Liver (tissue), 9 donors: Measurements from ENCODE around the gene LDHA. TPM values are rescaled to one million over a fixed set of nuclear protein-coding genes. Genes with fewer than 3 reads are reported as not detected.

Source experiments
- DNase-seq: peaks from one replicate; pipeline ENCODE4 v3.0.0-alpha.2; 2017; ENCODE audit warnings: low spot score
- H3K27ac ChIP-seq, 2 donors: one replicate each; pipeline ENCODE4 v1.7.0; 2013; ENCODE audit warnings: inconsistent platforms in 2 of 2, low read length in 2 of 2, control low read depth in 1 of 2, low read depth in 1 of 2, mild to moderate bottlenecking in 1 of 2
- H3K27me3 ChIP-seq, 4 donors: one replicate each; pipeline versions ENCODE4 v1.6.1 to v1.7.0; 2013; ENCODE audit warnings: low read length in 3 of 4, inconsistent platforms in 1 of 4, mild to moderate bottlenecking in 1 of 4, moderate library complexity in 1 of 4; ENCODE audit not compliant: control insufficient read depth in 4 of 4, insufficient read depth in 4 of 4
- H3K36me3 ChIP-seq, 4 donors: one replicate each; pipeline versions ENCODE4 v1.6.1 to v1.7.0; 2013; ENCODE audit warnings: low read length in 3 of 4, mild to moderate bottlenecking in 3 of 4, low read depth in 1 of 4, moderate library complexity in 1 of 4; ENCODE audit not compliant: control insufficient read depth in 4 of 4, insufficient read depth in 3 of 4
- H3K4me1 ChIP-seq, 4 donors: one replicate each; pipeline versions ENCODE4 v1.6.1 to v1.7.0; 2013; ENCODE audit warnings: low read length in 3 of 4, mild to moderate bottlenecking in 3 of 4, moderate library complexity in 1 of 4; ENCODE audit not compliant: control insufficient read depth in 4 of 4, insufficient read depth in 4 of 4
- H3K4me3 ChIP-seq, 3 donors: one replicate each; pipeline versions ENCODE4 v1.6.1 to v1.7.0; 2013; ENCODE audit warnings: low read length in 3 of 3, control low read depth in 1 of 3, low read depth in 1 of 3, mild to moderate bottlenecking in 1 of 3
- H3K9ac ChIP-seq, 2 donors: one replicate each; pipeline ENCODE4 v1.7.0; 2013; ENCODE audit warnings: low read length in 2 of 2, mild to moderate bottlenecking in 2 of 2, moderate library complexity in 2 of 2, control low read depth in 1 of 2, low read depth in 1 of 2
- H3K9me3 ChIP-seq, 4 donors: one replicate each; pipeline versions ENCODE4 v1.6.1 to v1.7.0; 2013; ENCODE audit warnings: low read length in 3 of 4; ENCODE audit not compliant: control insufficient read depth in 4 of 4
- EGR1 ChIP-seq, 2 donors: IDR thresholded peaks; 2 replicates each; pipeline ENCODE4 v1.6.1; 2016 to 2018; ENCODE audit warnings: antibody characterized with exemption in 2 of 2, low read depth in 2 of 2
- FOXA1 ChIP-seq: IDR thresholded peaks from 2 replicates; pipeline ENCODE4 v1.6.1; 2016; ENCODE audit warnings: antibody characterized with exemption
- FOXA2 ChIP-seq: IDR thresholded peaks from 2 replicates; pipeline ENCODE4 v1.6.1; 2016; ENCODE audit warnings: antibody characterized with exemption
- GABPA ChIP-seq, 2 donors: IDR thresholded peaks in 1 of 2; conservative IDR thresholded peaks in 1 of 2; 2 replicates each; pipeline ENCODE4 v1.6.1; 2016; ENCODE audit warnings: antibody characterized with exemption in 2 of 2, mild to moderate bottlenecking in 1 of 2, moderate library complexity in 1 of 2
- HNF4A ChIP-seq, 2 donors: conservative IDR thresholded peaks; 2 replicates each; pipeline ENCODE4 v1.6.1; 2016; ENCODE audit warnings: antibody characterized with exemption in 2 of 2, mild to moderate bottlenecking in 2 of 2
- HNF4G ChIP-seq: IDR thresholded peaks from 2 replicates; pipeline ENCODE4 v1.6.1; 2016; ENCODE audit warnings: antibody characterized with exemption
- JUND ChIP-seq, 2 donors: IDR thresholded peaks; 2 replicates each; pipeline ENCODE4 v1.6.1; 2016; ENCODE audit warnings: antibody characterized with exemption in 2 of 2
- NR2F2 ChIP-seq: IDR thresholded peaks from 2 replicates; pipeline ENCODE4 v1.6.1; 2016; ENCODE audit warnings: antibody characterized with exemption
- RAD21 ChIP-seq, 2 donors: IDR thresholded peaks; 2 replicates each; pipeline ENCODE4 v1.6.1; 2016; ENCODE audit warnings: antibody characterized with exemption in 2 of 2, mild to moderate bottlenecking in 2 of 2
- RXRA ChIP-seq, 2 donors: IDR thresholded peaks; 2 replicates each; pipeline ENCODE4 v1.6.1; 2017 to 2018; ENCODE audit warnings: antibody characterized with exemption in 2 of 2, mild to moderate bottlenecking in 1 of 2
- SP1 ChIP-seq: IDR thresholded peaks from 2 replicates; pipeline ENCODE4 v1.6.1; 2018; ENCODE audit warnings: antibody characterized with exemption, mild to moderate bottlenecking
- TAF1 ChIP-seq: conservative IDR thresholded peaks from 2 replicates; pipeline ENCODE4 v1.6.1; 2016; ENCODE audit warnings: antibody characterized with exemption, mild to moderate bottlenecking
- YY1 ChIP-seq: IDR thresholded peaks from 2 replicates; pipeline ENCODE4 v1.6.1; 2016; ENCODE audit warnings: antibody characterized with exemption, mild to moderate bottlenecking
- WGBS: extraction: QIAGEN DNeasy Blood & Tissue Kit; methylation state at CpG from one replicate; pipeline ENCODE4 v1.1.7; 2013; 5-methylcytosine and 5-hydroxymethylcytosine counted together
- polyA plus RNA-seq, 2 donors: library from polyadenylated mRNA; stranded (reverse) in 1 of 2; unstranded in 1 of 2; fragments of 200-250 nt in 1 of 2; fragments of >200 nt in 1 of 2; fragmentation: Nextera tagmentation in 1 of 2; extraction: Ambion mirVana in 1 of 2; gene quantifications; one replicate each; pipeline versions ENCODE4 v1.2.1 to v1.2.3, GENCODE V29; 2013 to 2015
- total RNA-seq, 2 donors: library from RNA; depleted of rRNA; stranded (reverse); fragments of >200 nt; gene quantifications; one replicate each; pipeline ENCODE4 v1.2.3, GENCODE V29; 2014
- TF ChIP-seq, protein P1 (sequence below): IDR thresholded peaks from 2 replicates; pipeline ENCODE4 v1.6.1; 2016; ENCODE audit warnings: antibody characterized with exemption
- TF ChIP-seq, protein P2 (sequence below): IDR thresholded peaks from 2 replicates; pipeline ENCODE4 v1.6.1; 2016; ENCODE audit warnings: antibody characterized with exemption
- TF ChIP-seq, protein P3 (sequence below): IDR thresholded peaks from 2 replicates; pipeline ENCODE4 v1.6.1; 2016; ENCODE audit warnings: antibody characterized with exemption
- TF ChIP-seq, protein P4 (sequence below): fragments of 150-350 bp; IDR thresholded peaks from 2 replicates; pipeline ENCODE4 v1.5.1; 2017; ENCODE audit warnings: improper control_type of control experiment, low read depth, low read length; ENCODE audit not compliant: missing input control
- donor health status: healthy.
- donor health status: healthy.
- donor health status: healthy.
- donor health status: healthy.
- donor health status: healthy.

Gene LDHA
- total and polyA plus RNA-seq, 4 donors, result 215 to 911 (median 645) TPM

DNA sequence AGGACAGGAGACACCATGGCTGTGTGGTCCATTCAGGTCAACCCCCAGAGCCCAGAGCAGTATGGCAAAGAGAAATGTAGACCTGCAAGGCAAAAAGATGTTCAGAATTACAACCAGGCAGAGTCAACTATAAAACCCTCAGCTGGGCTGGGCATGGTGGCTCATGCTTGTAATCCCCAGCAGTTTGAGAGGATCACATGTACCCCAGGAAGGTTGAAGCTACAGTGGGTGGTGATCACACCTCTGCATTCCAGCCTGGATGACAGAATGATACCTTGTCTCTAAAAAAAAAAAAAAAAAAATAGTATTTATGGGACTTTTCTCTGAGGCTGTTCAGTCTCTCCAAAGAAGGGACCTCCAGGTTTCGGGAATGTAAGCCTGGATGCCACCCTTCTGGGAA lies 18.4 kb upstream of the LDHA start:
- no peaks in the 10 kb centered on the region for H3K27me3 ChIP-seq
- H3K27ac ChIP-seq, result no peak overlapping the region
- no peak for TF ChIP-seq RAD21 (IDR thresholded peaks at IDR 0.05)
- no peak for TF ChIP-seq EGR1 (IDR thresholded peaks at IDR 0.05; ENCODE audit: low read depth in 2 of 2)
- TF ChIP-seq JUND (IDR thresholded peaks at IDR 0.05), result no peak
- WGBS, result 98% methylated on average over 1 of the region's 1 CpG
- no peak overlapping the region for H3K4me3 ChIP-seq
- H3K4me1 ChIP-seq, result no peaks in the 10 kb centered on the region
- H3K36me3 ChIP-seq, result peaks cover 0 to 2% (median 0%) of the 10 kb centered on the region in 4 donors
- no peaks in the 10 kb centered on the region for H3K9me3 ChIP-seq
- H3K9ac ChIP-seq, result no peak overlapping the region
- no peak for DNase-seq

DNA sequence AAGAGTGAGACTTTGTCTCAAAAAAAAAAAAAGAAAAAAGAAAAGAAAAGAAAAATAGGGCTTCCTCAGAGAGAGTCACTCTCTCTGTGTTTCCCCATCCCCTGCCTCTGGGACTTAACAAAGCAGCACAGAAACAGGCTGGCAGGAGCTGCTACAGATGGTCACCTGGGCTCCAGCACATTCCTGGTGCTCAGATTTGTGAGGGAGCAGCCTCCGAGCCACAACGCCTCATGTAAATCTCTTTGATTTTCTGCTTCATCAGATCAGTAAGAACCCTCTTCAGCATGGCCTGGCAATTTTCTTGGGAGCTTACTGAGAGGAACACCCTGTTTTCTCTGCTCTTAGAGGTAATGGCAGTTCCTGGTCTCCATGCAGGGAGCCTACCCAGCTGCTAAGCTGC lies 15.2 kb upstream of the LDHA start:
- Histone ChIP-seq H3K27me3 (no peaks in the 10 kb centered on the region), H3K4me1 (peaks cover 6 to 17% (median 17%) of the 10 kb centered on the region in 4 donors), H3K9ac (no peak overlapping the region), H3K27ac (no peak overlapping the region), H3K36me3 (no peaks in the 10 kb centered on the region), H3K9me3 (no peaks in the 10 kb centered on the region), H3K4me3 (no peak overlapping the region)
- DNase-seq, result no peak
- 81% methylated on average over 2 of the region's 2 CpGs for WGBS
- TF ChIP-seq NR2F2, result no peak

DNA sequence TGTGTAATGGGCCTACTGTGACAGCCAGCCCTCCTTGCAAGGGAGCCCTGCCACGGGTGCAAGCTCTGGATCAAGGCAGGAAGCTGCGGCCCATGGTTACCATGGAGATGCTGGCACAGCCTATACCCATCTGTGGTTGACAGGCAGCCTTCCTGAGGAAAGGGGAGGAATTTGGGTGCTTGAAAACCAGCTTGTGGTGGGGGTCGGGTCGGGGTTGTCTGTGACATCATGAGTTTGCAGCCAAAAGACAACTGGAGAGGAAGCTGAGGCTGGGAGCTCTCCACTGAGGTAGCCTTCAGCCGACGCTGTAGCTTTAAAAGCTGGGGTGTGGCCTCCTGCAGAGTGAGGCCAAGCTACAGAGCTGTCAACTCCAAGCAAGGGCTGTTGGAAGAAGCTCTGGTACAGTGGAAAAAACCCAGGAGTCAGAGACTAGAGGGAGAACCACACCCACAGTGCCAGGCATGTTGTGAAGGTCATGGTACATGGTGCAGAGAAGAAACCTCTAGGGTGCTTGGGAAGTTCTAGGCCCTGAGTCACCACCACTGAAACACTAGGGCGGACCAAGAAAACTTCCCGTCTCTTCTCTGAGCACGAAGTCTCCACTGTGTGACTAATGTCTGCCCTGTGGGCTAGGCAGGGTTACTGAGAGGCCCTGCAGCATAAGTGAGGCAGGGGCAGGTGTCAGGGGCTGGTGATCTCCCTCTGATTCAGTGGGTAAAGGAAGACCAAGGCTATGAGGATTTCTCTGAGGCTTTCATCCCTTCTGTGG lies 10.8 kb upstream of the LDHA start:
- no peak overlapping the region for H3K4me3 ChIP-seq
- 26% methylated on average over 9 of the region's 9 CpGs for WGBS
- TF ChIP-seq RAD21 (IDR thresholded peaks at IDR 0.05), result no peak
- TF ChIP-seq EGR1 (IDR thresholded peaks at IDR 0.05; ENCODE audit: low read depth in 2 of 2), result no peak
- no peak for TF ChIP-seq HNF4A (conservative IDR thresholded peaks at IDR 0.05)
- TF ChIP-seq JUND (IDR thresholded peaks at IDR 0.05), result no peak
- TF ChIP-seq TAF1, result no peak
- TF ChIP-seq HNF4G, result no peak
- no peak for TF ChIP-seq RXRA (IDR thresholded peaks at IDR 0.05)
- no peak for TF ChIP-seq FOXA2

DNA sequence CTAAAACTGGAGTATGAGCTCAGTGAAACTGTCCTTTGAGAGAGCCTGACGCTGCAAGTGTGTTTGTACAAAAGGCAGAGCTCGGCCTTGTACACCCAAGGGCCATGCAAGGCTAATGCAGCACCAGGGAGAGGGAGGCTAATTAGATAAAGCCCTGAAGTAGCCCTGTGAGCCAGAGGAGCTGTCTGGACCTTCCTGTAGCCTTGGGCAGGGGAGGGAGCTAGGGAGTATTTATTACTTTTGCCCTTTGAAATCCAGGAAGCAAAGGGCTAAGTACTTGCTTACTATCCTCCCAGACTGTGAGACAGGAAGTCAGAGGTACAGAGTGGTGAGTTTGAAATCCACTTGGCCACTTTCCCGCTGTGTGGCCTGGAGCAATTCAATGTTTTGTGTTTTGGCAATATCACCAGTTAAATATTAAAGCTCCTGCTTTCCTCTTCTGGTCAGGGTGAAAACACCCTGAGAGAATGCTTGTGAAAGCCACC lies 10.2 kb upstream of the LDHA start:
- peak overlapping the region in 1 of 2 donors; percentile 73 for H3K9ac ChIP-seq
- no peak overlapping the region for H3K4me3 ChIP-seq
- peaks cover 7 to 23% (median 20%) of the 10 kb centered on the region in 4 donors for H3K4me1 ChIP-seq
- no peaks in the 10 kb centered on the region for H3K9me3 ChIP-seq
- peak overlapping the region; percentile 83 to 90 for H3K27ac ChIP-seq
- no peaks in the 10 kb centered on the region for H3K27me3 ChIP-seq
- H3K36me3 ChIP-seq, result no peaks in the 10 kb centered on the region
- peak; percentile 50 for DNase-seq
- 3% methylated on average over 3 of the region's 3 CpGs for WGBS
- TF ChIP-seq EGR1 (IDR thresholded peaks at IDR 0.05; ENCODE audit: low read depth in 2 of 2) (peak in 1 of 2 donors; percentile 82), JUND (IDR thresholded peaks at IDR 0.05) (peak; percentile 83 to 88), FOXA1 (no peak), NR2F2 (peak; percentile 75), TAF1 (peak; percentile 93), SP1 (peak; percentile 93), FOXA2 (no peak), YY1 (peak; percentile 68), GABPA (IDR thresholded peaks at IDR 0.05 in 1 of 2, conservative IDR thresholded peaks at IDR 0.05 in 1 of 2) (peak; percentile 48 to 86), HNF4G (peak; percentile 92)
- TF ChIP-seq, protein P1, sequence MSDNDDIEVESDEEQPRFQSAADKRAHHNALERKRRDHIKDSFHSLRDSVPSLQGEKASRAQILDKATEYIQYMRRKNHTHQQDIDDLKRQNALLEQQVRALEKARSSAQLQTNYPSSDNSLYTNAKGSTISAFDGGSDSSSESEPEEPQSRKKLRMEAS, result peak; percentile 93
- TF ChIP-seq, protein P2, sequence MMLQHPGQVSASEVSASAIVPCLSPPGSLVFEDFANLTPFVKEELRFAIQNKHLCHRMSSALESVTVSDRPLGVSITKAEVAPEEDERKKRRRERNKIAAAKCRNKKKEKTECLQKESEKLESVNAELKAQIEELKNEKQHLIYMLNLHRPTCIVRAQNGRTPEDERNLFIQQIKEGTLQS, result peak; percentile 60
- TF ChIP-seq, protein P3, sequence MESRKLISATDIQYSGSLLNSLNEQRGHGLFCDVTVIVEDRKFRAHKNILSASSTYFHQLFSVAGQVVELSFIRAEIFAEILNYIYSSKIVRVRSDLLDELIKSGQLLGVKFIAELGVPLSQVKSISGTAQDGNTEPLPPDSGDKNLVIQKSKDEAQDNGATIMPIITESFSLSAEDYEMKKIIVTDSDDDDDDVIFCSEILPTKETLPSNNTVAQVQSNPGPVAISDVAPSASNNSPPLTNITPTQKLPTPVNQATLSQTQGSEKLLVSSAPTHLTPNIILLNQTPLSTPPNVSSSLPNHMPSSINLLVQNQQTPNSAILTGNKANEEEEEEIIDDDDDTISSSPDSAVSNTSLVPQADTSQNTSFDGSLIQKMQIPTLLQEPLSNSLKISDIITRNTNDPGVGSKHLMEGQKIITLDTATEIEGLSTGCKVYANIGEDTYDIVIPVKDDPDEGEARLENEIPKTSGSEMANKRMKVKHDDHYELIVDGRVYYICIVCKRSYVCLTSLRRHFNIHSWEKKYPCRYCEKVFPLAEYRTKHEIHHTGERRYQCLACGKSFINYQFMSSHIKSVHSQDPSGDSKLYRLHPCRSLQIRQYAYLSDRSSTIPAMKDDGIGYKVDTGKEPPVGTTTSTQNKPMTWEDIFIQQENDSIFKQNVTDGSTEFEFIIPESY, result peak; percentile 80
- TF ChIP-seq, protein P4, sequence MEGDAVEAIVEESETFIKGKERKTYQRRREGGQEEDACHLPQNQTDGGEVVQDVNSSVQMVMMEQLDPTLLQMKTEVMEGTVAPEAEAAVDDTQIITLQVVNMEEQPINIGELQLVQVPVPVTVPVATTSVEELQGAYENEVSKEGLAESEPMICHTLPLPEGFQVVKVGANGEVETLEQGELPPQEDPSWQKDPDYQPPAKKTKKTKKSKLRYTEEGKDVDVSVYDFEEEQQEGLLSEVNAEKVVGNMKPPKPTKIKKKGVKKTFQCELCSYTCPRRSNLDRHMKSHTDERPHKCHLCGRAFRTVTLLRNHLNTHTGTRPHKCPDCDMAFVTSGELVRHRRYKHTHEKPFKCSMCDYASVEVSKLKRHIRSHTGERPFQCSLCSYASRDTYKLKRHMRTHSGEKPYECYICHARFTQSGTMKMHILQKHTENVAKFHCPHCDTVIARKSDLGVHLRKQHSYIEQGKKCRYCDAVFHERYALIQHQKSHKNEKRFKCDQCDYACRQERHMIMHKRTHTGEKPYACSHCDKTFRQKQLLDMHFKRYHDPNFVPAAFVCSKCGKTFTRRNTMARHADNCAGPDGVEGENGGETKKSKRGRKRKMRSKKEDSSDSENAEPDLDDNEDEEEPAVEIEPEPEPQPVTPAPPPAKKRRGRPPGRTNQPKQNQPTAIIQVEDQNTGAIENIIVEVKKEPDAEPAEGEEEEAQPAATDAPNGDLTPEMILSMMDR, result no peak

More for the DNA sequence above, 10.8 kb upstream of the LDHA start:
- peaks cover 7 to 23% (median 20%) of the 10 kb centered on the region in 4 donors for H3K4me1 ChIP-seq
- peak; percentile 36 for DNase-seq
- peak overlapping the region in 1 of 2 donors; percentile 8 for H3K9ac ChIP-seq
- peak overlapping the region; percentile 83 to 90 for H3K27ac ChIP-seq
- no peaks in the 10 kb centered on the region for H3K9me3 ChIP-seq
- H3K36me3 ChIP-seq, result no peaks in the 10 kb centered on the region
- H3K27me3 ChIP-seq, result no peaks in the 10 kb centered on the region
